ENCODE results near the gene ENAM. TPM values are rescaled to one million over a fixed set of nuclear protein-coding genes. Genes with fewer than 3 reads are reported as not detected.

ENAM gene
- total and polyA plus RNA-seq, 2 donors (not counting 3 experiments of a cell fraction or from before 2014, with no cell fraction given): 0.07 TPM; not detected in 1

DNA sequence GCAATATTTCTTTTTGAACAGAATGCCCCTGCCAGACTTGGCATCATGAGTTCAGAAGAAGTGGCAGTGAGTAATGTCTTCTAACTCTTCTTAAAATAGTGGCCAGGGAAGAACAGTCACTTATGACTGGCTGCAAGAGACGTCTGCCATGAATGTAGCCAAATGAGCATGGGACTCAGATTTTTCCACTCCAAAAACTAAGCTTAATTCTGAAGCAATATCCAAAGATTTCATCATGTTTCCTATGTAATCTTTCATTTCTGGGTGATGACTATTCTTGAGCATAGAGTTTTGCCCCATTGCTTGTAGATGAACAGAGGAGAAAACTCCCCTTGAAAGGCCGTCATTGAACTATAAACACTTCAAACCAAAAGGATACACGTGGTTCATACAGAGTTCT lies 24.7 kb upstream of the ENAM start:
- DNase-seq (ENCODE audit: low read depth, low spot score): no peak
- CTCF ChIA-PET: interaction anchor here (1.3 to 1.5 kb wide), 2 partner anchors 13 to 406 kb away, joined by 3 to 4 read pairs; no protein-coding TSS in a partner anchor
- Histone ChIP-seq H3K9ac (replicated peaks; ENCODE audit: extremely low read depth, insufficient read depth, low read length) (no peak overlapping the region), H3K27me3 (ENCODE audit: control insufficient read depth in 2 of 2, insufficient read depth in 2 of 2, low read length in 2 of 2) (peaks cover 4 to 8% of the 10 kb centered on the region in 2 experiments), H3K27ac (ENCODE audit: insufficient read depth, low read depth, low read length) (no peak overlapping the region), H3K9me1 (replicated peaks; ENCODE audit: control insufficient read depth, extremely low read depth, insufficient read depth, low read length) (no peaks in the 10 kb centered on the region), H4K20me1 (replicated peaks; ENCODE audit: control insufficient read depth, extremely low read depth, insufficient read depth, low read length) (no peaks in the 10 kb centered on the region), H3K36me3 (ENCODE audit: control insufficient read depth in 2 of 2, extremely low read depth in 1 of 2, insufficient read depth in 2 of 2, low read length in 2 of 2) (no peaks in the 10 kb centered on the region), H3K9me3 (replicated peaks; ENCODE audit: control insufficient read depth, insufficient read depth, low read length) (no peaks in the 10 kb centered on the region), H2AFZ (ENCODE audit: low read depth, low read length) (no peak overlapping the region), H3K4me1 (ENCODE audit: control insufficient read depth, extremely low read depth, insufficient read depth, low read length) (no peaks in the 10 kb centered on the region), H3K4me3 (replicated peaks in 1 of 3; ENCODE audit: insufficient read depth in 1 of 3, low read depth in 1 of 3, low read length in 3 of 3) (no peak overlapping the region), H3K4me2 (ENCODE audit: insufficient read depth, low read length) (no peak overlapping the region), H3K79me2 (ENCODE audit: control insufficient read depth, insufficient read depth, low read length) (no peaks in the 10 kb centered on the region)
- POLR2A ChIA-PET: no interaction called here
- no peak for FAIRE-seq
- dilution Hi-C loops (cut with MboI; ENCODE audit: extremely low pct_ligation_motif_present, low sequenced_read_pairs): no loop called here
- no TSS peak for BruUV-seq (replicated peaks)
- TF ChIP-seq JUN (IDR thresholded peaks at IDR 0.05; ENCODE audit: borderline replicate concordance, insufficient read depth, insufficient read length, low read depth): no peak
- TF ChIP-seq POLR2A (IDR thresholded peaks at IDR 0.05; ENCODE audit: low read depth, low read length): no peak
- TF ChIP-seq MAX (IDR thresholded peaks at IDR 0.05; ENCODE audit: insufficient read depth, insufficient read length): no peak
- no peak for TF ChIP-seq GATA2 (IDR thresholded peaks at IDR 0.05; ENCODE audit: insufficient read depth, insufficient read length, low read depth, low read length)
- no peak for TF ChIP-seq MYC (IDR thresholded peaks at IDR 0.05; ENCODE audit: low read depth, low read length)
- no peak for TF ChIP-seq FOS (IDR thresholded peaks at IDR 0.05; ENCODE audit: borderline replicate concordance, insufficient read depth, low read length)
- no peak for TF ChIP-seq EZH2 (IDR thresholded peaks at IDR 0.05; ENCODE audit: borderline replicate concordance, low read depth, low read length, severe bottlenecking)
- intact Hi-C loops (cut with micrococcal nuclease): loop anchor here (5.0 kb wide), 1 partner anchor 48 kb away; no protein-coding TSS in a partner anchor

- no peaks in the 10 kb centered on the region for H3K36me3 ChIP-seq (ENCODE audit: control insufficient read depth in 2 of 2, extremely low read depth in 1 of 2, insufficient read depth in 2 of 2, low read length in 2 of 2)
- TF ChIP-seq POLR2A (IDR thresholded peaks at IDR 0.05; ENCODE audit: low read depth, low read length) (no peak), POLR2AphosphoS5 (IDR thresholded peaks at IDR 0.05; ENCODE audit: insufficient read depth, low read depth, low read length) (no peak), MAX (IDR thresholded peaks at IDR 0.05; ENCODE audit: insufficient read depth, insufficient read length) (no peak), FOS (IDR thresholded peaks at IDR 0.05; ENCODE audit: borderline replicate concordance, insufficient read depth, low read length) (no peak), CTCF (IDR thresholded peaks at IDR 0.05; ENCODE audit: extremely low read depth in 1 of 2, insufficient read depth in 1 of 2, low read depth in 1 of 2, low read length in 2 of 2) (no peak)
- no peaks in the 10 kb centered on the region for H4K20me1 ChIP-seq (replicated peaks; ENCODE audit: control insufficient read depth, extremely low read depth, insufficient read depth, low read length)
- H3K79me2 ChIP-seq (ENCODE audit: control insufficient read depth, insufficient read depth, low read length): no peaks in the 10 kb centered on the region
- no peaks in the 10 kb centered on the region for H3K4me1 ChIP-seq (ENCODE audit: control insufficient read depth, extremely low read depth, insufficient read depth, low read length)
- H3K9me3 ChIP-seq (replicated peaks; ENCODE audit: control insufficient read depth, insufficient read depth, low read length): no peaks in the 10 kb centered on the region
- no peak overlapping the region for H3K27ac ChIP-seq (ENCODE audit: insufficient read depth, low read depth, low read length)
- POLR2A ChIA-PET: no interaction called here
- H3K9me1 ChIP-seq (replicated peaks; ENCODE audit: control insufficient read depth, extremely low read depth, insufficient read depth, low read length): no peaks in the 10 kb centered on the region
- no peak overlapping the region for H3K4me2 ChIP-seq (ENCODE audit: insufficient read depth, low read length)
- FAIRE-seq (no peak), DNase-seq (ENCODE audit: low read depth, low spot score) (no peak)
- H3K27me3 ChIP-seq (ENCODE audit: control insufficient read depth in 2 of 2, insufficient read depth in 2 of 2, low read length in 2 of 2): peaks cover 4 to 8% of the 10 kb centered on the region in 2 experiments
- dilution Hi-C loops (cut with MboI; ENCODE audit: extremely low pct_ligation_motif_present, low sequenced_read_pairs): no loop called here
- no peak overlapping the region for H3K4me3 ChIP-seq (replicated peaks in 1 of 3; ENCODE audit: insufficient read depth in 1 of 3, low read depth in 1 of 3, low read length in 3 of 3)
- CTCF ChIA-PET: interaction anchor here (0.9 to 1.9 kb wide), 3 partner anchors 10 to 45 kb away, joined by 3 to 6 read pairs (median 3); no protein-coding TSS in a partner anchor
- intact Hi-C loops (cut with micrococcal nuclease): no loop called here
- H2AFZ ChIP-seq (ENCODE audit: low read depth, low read length): no peak overlapping the region
- H3K9ac ChIP-seq (replicated peaks; ENCODE audit: extremely low read depth, insufficient read depth, low read length): no peak overlapping the region
- BruUV-seq (replicated peaks): no TSS peak
These were observed 22.1 kb upstream of the ENAM start for GRCh38 chr4:70606459-70606858.

Data from endothelial cell of umbilical vein (primary cell).